PC-3 (cell line): ENCODE results near the gene NDUFV1. TPM values are rescaled to one million over a fixed set of nuclear protein-coding genes. Genes with fewer than 3 reads are reported as not detected.

Experiments used
- ATAC-seq: fragments of 200-7000 bp; cut with Tn5 transposase; 2 replicates; pipeline ENCODE4 v1.9.1; 2020; ENCODE audit warnings: mild to moderate bottlenecking, moderate library complexity
- BruUV-seq: library from RNA; stranded (reverse); fragments of 400-500 nt; replicated peaks from 2 replicates; lab custom pipeline; 2021; lab: Mats Ljungman, UMichigan
- CTCF ChIA-PET: fragments of 300-600 bp; sonication (Branson Sonifier 250); formaldehyde crosslinking; loops from one replicate; lab custom pipeline; 2022; ENCODE audit warnings: antibody characterized with exemption; lab: Charles Lee
- POLR2A ChIA-PET: fragments of 300-600 bp; sonication (Branson Sonifier 250); formaldehyde crosslinking; loops from one replicate; lab custom pipeline; 2022; ENCODE audit warnings: antibody characterized with exemption; ENCODE audit not compliant: unreplicated experiment; lab: Charles Lee
- DNase-seq: peaks from one replicate; pipeline ENCODE4 v3.0.0-alpha.2; 2015
- H2AFZ ChIP-seq: fragments of 300-600 bp; sonication (generic); 2 replicates; pipeline ENCODE4 v1.6.0; 2016; ENCODE audit warnings: antibody characterized with exemption, low read length
- H3F3A ChIP-seq: fragments of 300-600 bp; sonication (generic); one replicate; pipeline ENCODE4 v1.6.0; 2017; ENCODE audit warnings: antibody characterized with exemption, low read length, control low read depth, mild to moderate bottlenecking; ENCODE audit not compliant: unreplicated experiment
- H3K27ac ChIP-seq: fragments of 300-600 bp; sonication (generic); 2 replicates; pipeline ENCODE4 v1.5.1; 2016; ENCODE audit warnings: mild to moderate bottlenecking, low read length
- H3K27me3 ChIP-seq: fragments of 300-600 bp; sonication (generic); 2 replicates; pipeline ENCODE4 v1.6.1; 2016; ENCODE audit warnings: low read length, mixed read lengths
- H3K36me3 ChIP-seq: fragments of 300-600 bp; sonication (generic); 2 replicates; pipeline ENCODE4 v1.6.1; 2016; ENCODE audit warnings: low read depth, mixed run types, low read length, mixed read lengths
- H3K4me1 ChIP-seq: fragments of 300-600 bp; sonication (generic); 2 replicates; pipeline ENCODE4 v1.5.1; 2016; ENCODE audit warnings: low read length; ENCODE audit not compliant: insufficient read depth
- H3K4me2 ChIP-seq: fragments of 300-600 bp; sonication (generic); 2 replicates; pipeline ENCODE4 v1.6.0; 2016; ENCODE audit warnings: low read length
- H3K4me3 ChIP-seq: fragments of 300-600 bp; sonication (generic); 2 replicates; pipeline ENCODE4 v1.5.1; 2016; ENCODE audit warnings: mild to moderate bottlenecking, low read length, mixed read lengths
- H3K79me2 ChIP-seq: fragments of 300-600 bp; sonication (generic); 2 replicates; pipeline ENCODE4 v1.6.1; 2017; ENCODE audit warnings: low read length, mixed read lengths
- H3K9ac ChIP-seq: fragments of 300-600 bp; sonication (generic); 2 replicates; pipeline ENCODE4 v1.6.0; 2016; ENCODE audit warnings: mild to moderate bottlenecking, low read length
- H3K9me2 ChIP-seq: fragments of 300-600 bp; sonication (generic); replicated peaks from 2 replicates; pipeline ENCODE4 v1.6.1; 2016; ENCODE audit warnings: mixed run types, low read length, mixed read lengths
- H3K9me3 ChIP-seq: fragments of 300-600 bp; sonication (generic); 2 replicates; pipeline ENCODE4 v1.6.1; 2016; ENCODE audit warnings: low read length, mixed read lengths
- H4K20me1 ChIP-seq: fragments of 300-600 bp; sonication (generic); 2 replicates; pipeline ENCODE4 v1.6.1; 2016; ENCODE audit warnings: low read length, mixed read lengths
- CTCF ChIP-seq: fragments of 300-600 bp; sonication (generic); conservative IDR thresholded peaks from 2 replicates; pipeline ENCODE4 v1.5.1; 2017; ENCODE audit warnings: antibody characterized with exemption, low read depth, mild to moderate bottlenecking, low read length
- EZH2 ChIP-seq: fragments of 300-600 bp; sonication (generic); IDR thresholded peaks from one replicate; pipeline ENCODE4 v1.6.1; 2017; ENCODE audit warnings: antibody characterized with exemption, mild to moderate bottlenecking, low read length; ENCODE audit not compliant: unreplicated experiment
- EZH2phosphoT487 ChIP-seq: fragments of 300-600 bp; sonication (generic); IDR thresholded peaks from 2 replicates; pipeline ENCODE4 v1.6.1; 2018; ENCODE audit warnings: mild to moderate bottlenecking, antibody characterized with exemption, low read length, borderline replicate concordance
- intact Hi-C: fragments of 100-400 bp; cut with micrococcal nuclease; formaldehyde crosslinking; loops from 2 replicates; pipeline ENCODE4 v1.9.0; 2023
- total RNA-seq: library from RNA; depleted of rRNA; stranded (reverse); fragments of >200 nt; gene quantifications from 2 replicates; pipeline ENCODE4 v1.2.3, GENCODE V29; 2014

NDUFV1 gene
- total RNA-seq, 1 experiment from 2014 or later = 499 TPM

DNA sequence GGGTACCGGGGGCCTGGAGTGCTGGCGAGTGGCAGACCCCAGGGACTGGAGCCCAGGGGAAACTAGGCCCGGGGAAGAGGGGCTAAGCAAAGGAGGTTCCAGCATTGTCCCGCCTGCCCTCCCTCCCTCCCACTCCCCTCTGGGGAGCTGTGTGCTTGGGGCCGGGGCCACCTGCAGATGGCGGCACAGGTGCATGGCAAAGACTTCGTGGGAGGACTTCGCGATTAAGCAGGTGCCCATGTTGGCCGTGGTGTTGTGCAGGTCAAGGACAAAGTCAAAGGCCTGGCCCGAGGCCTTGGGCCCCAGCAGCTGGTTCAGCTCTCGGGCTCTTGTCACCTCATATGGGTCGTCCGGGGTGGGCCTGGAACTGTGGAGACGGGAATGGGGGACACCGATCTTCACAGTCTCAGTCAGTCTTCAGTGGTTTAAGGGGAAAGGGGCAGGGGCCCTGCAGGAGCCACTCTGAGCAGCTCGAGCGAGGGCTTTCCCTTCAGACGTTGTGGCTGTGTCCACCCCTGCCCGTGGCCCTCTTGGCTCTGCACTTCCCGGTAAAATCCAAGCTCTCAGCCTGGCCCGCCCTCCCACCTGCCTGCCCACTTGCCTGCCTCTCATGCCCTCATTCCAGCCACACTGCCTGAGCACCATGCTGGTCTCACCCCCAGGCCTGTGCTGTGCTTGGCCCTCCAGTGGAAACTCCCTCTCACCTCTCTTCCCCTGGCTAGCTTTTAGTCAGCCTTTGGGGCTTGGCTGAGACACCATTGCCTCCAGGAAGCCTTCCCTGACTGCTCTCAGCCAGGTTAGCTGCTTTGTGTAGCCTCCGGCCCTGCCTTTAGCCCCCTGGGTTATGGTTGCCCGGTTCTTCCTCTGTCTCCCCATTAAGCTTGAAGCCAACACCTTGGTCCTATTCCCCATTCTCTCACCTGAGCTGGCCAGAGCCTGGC, 39.1 kb downstream of the NDUFV1 start:
- H3K9ac ChIP-seq = no peak overlapping the region
- H3K36me3 ChIP-seq = no peaks in the 10 kb centered on the region
- intact Hi-C loops = no loop called here
- no peaks in the 10 kb centered on the region for H4K20me1 ChIP-seq
- H3K9me3 ChIP-seq = no peaks in the 10 kb centered on the region
- ATAC-seq (no peak), DNase-seq (no peak)
- BruUV-seq = no TSS peak
- H3K27me3 ChIP-seq = no peaks in the 10 kb centered on the region
- POLR2A ChIA-PET = no interaction called here
- no peaks in the 10 kb centered on the region for H3K79me2 ChIP-seq
- no peaks in the 10 kb centered on the region for H3F3A ChIP-seq
- H3K4me2 ChIP-seq = no peak overlapping the region
- no peak overlapping the region for H2AFZ ChIP-seq
- no peaks in the 10 kb centered on the region for H3K9me2 ChIP-seq
- H3K27ac ChIP-seq = no peak overlapping the region
- TF ChIP-seq EZH2 (no peak), CTCF (no peak), EZH2phosphoT487 (no peak)
- H3K4me1 ChIP-seq = no peaks in the 10 kb centered on the region
- H3K4me3 ChIP-seq = no peak overlapping the region
- CTCF ChIA-PET = interaction anchor here (0.6 kb wide), 1 partner anchor 32 kb away, joined by 3 read pairs; no protein-coding TSS in a partner anchor

GRCh38 chr11:67646535-67647336, 40.0 kb downstream of the NDUFV1 start:
- Histone ChIP-seq H3K4me3 (no peak overlapping the region), H3K36me3 (no peaks in the 10 kb centered on the region), H3K9me2 (no peaks in the 10 kb centered on the region), H3K4me1 (no peaks in the 10 kb centered on the region), H3F3A (no peaks in the 10 kb centered on the region), H3K79me2 (no peaks in the 10 kb centered on the region), H3K27me3 (no peaks in the 10 kb centered on the region), H4K20me1 (no peaks in the 10 kb centered on the region), H3K9ac (no peak overlapping the region), H3K4me2 (no peak overlapping the region), H2AFZ (no peak overlapping the region), H3K9me3 (no peaks in the 10 kb centered on the region), H3K27ac (no peak overlapping the region)
- ATAC-seq (no peak), DNase-seq (no peak)
- TF ChIP-seq CTCF (no peak), EZH2phosphoT487 (no peak), EZH2 (no peak)
- intact Hi-C loops = no loop called here
- BruUV-seq = no TSS peak
- ChIA-PET POLR2A (no interaction called here), CTCF (no interaction called here)
